Neutrophil (primary cell): ENCODE measurements around the gene ABCD1.

ENCODE experiments used
- H3K27ac ChIP-seq: fragments of 200-600 bp; sonication (generic); 2 replicates; pipeline ENCODE4 v1.5.1; 2016; ENCODE audit warnings: mild to moderate bottlenecking, moderate library complexity
- H3K27me3 ChIP-seq: fragments of 200-600 bp; sonication (generic); 2 replicates; pipeline ENCODE4 v1.6.0; 2016; ENCODE audit warnings: mild to moderate bottlenecking
- H3K36me3 ChIP-seq: fragments of 200-600 bp; sonication (generic); 2 replicates; pipeline ENCODE4 v1.5.1; 2017
- H3K4me1 ChIP-seq, 2 experiments: fragments of 200-600 bp in 1 of 2; sonication (generic) in 1 of 2; 1 replicate in 1 of 2; 2 replicates in 1 of 2; pipeline versions ENCODE4 v1.5.1 to v1.6.1; 2013 to 2016; ENCODE audit warnings: low read depth in 1 of 2, low read length in 1 of 2, mild to moderate bottlenecking in 1 of 2, moderate library complexity in 1 of 2; ENCODE audit not compliant: control insufficient read depth in 1 of 2, insufficient read depth in 1 of 2
- H3K4me3 ChIP-seq, 2 experiments: fragments of 200-600 bp in 1 of 2; sonication (generic) in 1 of 2; 1 replicate in 1 of 2; 2 replicates in 1 of 2; pipeline ENCODE4 v1.5.1; 2013 to 2016; ENCODE audit warnings: low read depth in 1 of 2, low read length in 1 of 2, mild to moderate bottlenecking in 1 of 2, moderate library complexity in 1 of 2
- H3K9me3 ChIP-seq: fragments of 200-600 bp; sonication (generic); 2 replicates; pipeline ENCODE4 v1.5.1; 2016
- CTCF ChIP-seq: fragments of 200-600 bp; sonication (generic); IDR thresholded peaks from 2 replicates; pipeline ENCODE4 v1.5.1; 2016; ENCODE audit warnings: antibody characterized with exemption

Gene ABCD1

GRCh38 chrX:153685751-153686696 is 38.6 kb upstream of the ABCD1 start:
- no peak overlapping the region for H3K4me3 ChIP-seq
- peaks cover 88% of the 10 kb centered on the region for H3K27me3 ChIP-seq
- H3K4me1 ChIP-seq: no peaks in the 10 kb centered on the region
- no peaks in the 10 kb centered on the region for H3K36me3 ChIP-seq
- H3K27ac ChIP-seq: no peak overlapping the region
- H3K9me3 ChIP-seq: no peaks in the 10 kb centered on the region
- TF ChIP-seq CTCF: no peak

DNA sequence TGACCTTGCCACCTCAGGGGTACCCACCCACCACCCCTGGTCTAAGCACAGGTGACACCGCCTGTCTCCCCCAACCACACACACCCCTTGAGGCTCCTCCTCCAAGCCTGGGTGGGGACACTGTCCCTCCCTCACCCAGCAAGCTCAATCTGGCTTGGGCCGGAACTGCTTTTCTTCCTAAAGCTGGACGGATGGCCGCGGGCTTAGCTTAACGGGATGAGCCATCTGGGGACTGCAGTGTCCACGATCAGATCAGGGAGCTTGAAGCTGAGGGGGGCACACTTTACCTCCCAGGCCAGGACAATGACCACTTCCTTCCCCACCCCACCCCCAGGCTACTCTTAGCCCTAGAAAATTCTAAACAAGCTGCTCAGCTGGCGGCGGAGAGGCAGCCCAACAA is 37.9 kb upstream of the ABCD1 start:
- no peak overlapping the region for H3K27ac ChIP-seq
- H3K4me3 ChIP-seq: no peak overlapping the region
- no peaks in the 10 kb centered on the region for H3K9me3 ChIP-seq
- no peaks in the 10 kb centered on the region for H3K4me1 ChIP-seq
- peaks cover 88% of the 10 kb centered on the region for H3K27me3 ChIP-seq
- TF ChIP-seq CTCF: no peak
- H3K36me3 ChIP-seq: no peaks in the 10 kb centered on the region

- H3K4me1 ChIP-seq: no peaks in the 10 kb centered on the region
Measured at GRCh38 chrX:153687121-153688039, 37.3 kb upstream of the ABCD1 start, which contains the start of gene SLC6A8. TSS of gene SLC6A8 (plus strand) at chrX:153687926. CDS start at chrX:153688575, 649 bp downstream.

DNA sequence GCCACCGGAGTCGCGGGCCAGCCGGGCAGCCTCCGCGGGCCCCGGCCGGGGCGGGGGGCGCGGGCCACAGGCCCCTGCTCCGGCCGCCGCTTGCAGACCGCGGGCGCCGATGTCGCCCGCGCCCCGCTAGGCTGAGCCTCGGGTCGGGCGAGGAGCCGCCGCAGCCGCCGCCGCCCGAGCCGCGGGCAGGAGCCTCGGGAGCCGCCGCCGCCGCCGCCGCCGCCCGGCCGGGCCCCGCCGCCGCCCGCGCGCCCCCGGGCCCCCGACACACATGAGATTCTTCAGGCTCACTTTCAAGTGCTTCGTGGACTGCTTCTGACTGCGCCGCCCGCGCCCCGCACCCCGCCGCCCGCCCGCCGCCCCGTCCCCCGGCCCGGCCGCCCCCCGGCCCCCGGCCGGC is 36.6 kb upstream of the ABCD1 start:
- Histone ChIP-seq H3K36me3 (no peaks in the 10 kb centered on the region), H3K4me3 (no peak overlapping the region), H3K27ac (no peak overlapping the region), H3K4me1 (no peaks in the 10 kb centered on the region), H3K27me3 (peaks cover 90% of the 10 kb centered on the region), H3K9me3 (no peaks in the 10 kb centered on the region)
- no peak for TF ChIP-seq CTCF

More at GRCh38 chrX:153687121-153688039, 37.3 kb upstream of the ABCD1 start, which contains the start of gene SLC6A8:
- Histone ChIP-seq H3K27ac (no peak within 1 kb of the TSS), H3K4me3 (peak within 1 kb of the TSS; percentile 27 to 50), H3K36me3 (no peaks in the 10 kb centered on the region), H3K9me3 (no peaks in the 10 kb centered on the region), H3K27me3 (peaks cover 91% of the 10 kb centered on the region)
- peak; percentile 11 for TF ChIP-seq CTCF

- peaks cover 86% of the 10 kb centered on the region for H3K27me3 ChIP-seq
- no peak overlapping the region for H3K27ac ChIP-seq
- H3K4me3 ChIP-seq: no peak overlapping the region
- H3K4me1 ChIP-seq: no peaks in the 10 kb centered on the region
- no peaks in the 10 kb centered on the region for H3K9me3 ChIP-seq
- H3K36me3 ChIP-seq: no peaks in the 10 kb centered on the region
- TF ChIP-seq CTCF: no peak
Measured at GRCh38 chrX:153688506-153688905, 36.1 kb upstream of the ABCD1 start.
